K562 (cell line): ENCODE measurements around the gene FBXO17. TPM values are rescaled to one million over a fixed set of nuclear protein-coding genes. Genes with fewer than 3 reads are reported as not detected.

Source experiments
- CBFA2T3 ChIP-seq: fragments of 450-650 bp; IDR thresholded peaks from 2 replicates; pipeline ENCODE4 v1.6.1; 2017
- EP300 ChIP-seq: IDR thresholded peaks from 2 replicates; pipeline ENCODE4 v1.6.1; 2012; ENCODE audit warnings: low read length, improper control_type of control experiment
- HDAC1 ChIP-seq, 2 experiments: fragments of 450-650 bp; IDR thresholded peaks; 2 replicates each; pipeline ENCODE4 v1.6.1; 2016 to 2017; ENCODE audit warnings: inconsistent platforms in 1 of 2, mild to moderate bottlenecking in 1 of 2, moderate library complexity in 1 of 2
- MCM7 ChIP-seq, 2 experiments: fragments of 450-650 bp; IDR thresholded peaks; 2 replicates each; pipeline ENCODE4 v1.6.1; 2016 to 2018
- MGA ChIP-seq: fragments of 450-650 bp; IDR thresholded peaks from 2 replicates; pipeline ENCODE4 v1.6.1; 2016; ENCODE audit warnings: mild to moderate bottlenecking, moderate library complexity
- MTA2 ChIP-seq: fragments of 450-650 bp; IDR thresholded peaks from 2 replicates; pipeline ENCODE4 v1.6.1; 2016; ENCODE audit warnings: low read depth
- MYC ChIP-seq, 2 experiments: fragments of 250-450 bp in 1 of 2; sonication (Bioruptor Pico) in 1 of 2; IDR thresholded peaks; 2 replicates each; pipeline versions ENCODE4 v1.5.1 to v1.6.1; 2012 to 2021; ENCODE audit warnings: low read depth in 2 of 2, borderline replicate concordance in 1 of 2, improper control_type of control experiment in 1 of 2, low read length in 1 of 2, mild to moderate bottlenecking in 1 of 2, moderate library complexity in 1 of 2
- SMARCE1 ChIP-seq: fragments of 450-650 bp; IDR thresholded peaks from 2 replicates; pipeline ENCODE4 v1.7.1; 2016; ENCODE audit warnings: mild to moderate bottlenecking
- TCFL5 ChIP-seq: fragments of 250-450 bp; sonication (Bioruptor Pico); conservative IDR thresholded peaks from 2 replicates; pipeline ENCODE4 v1.6.1; 2021; ENCODE audit warnings: mild to moderate bottlenecking, moderate library complexity, matching md5 sums
- TEAD4 ChIP-seq, 2 experiments: sonication (generic) in 1 of 2; formaldehyde crosslinking in 1 of 2; IDR thresholded peaks; 2 replicates each; pipeline versions ENCODE4 v1.6.1 to v1.8.0; 2012 to 2022; ENCODE audit warnings: borderline replicate concordance in 1 of 2, inconsistent platforms in 1 of 2, low read length in 1 of 2, mild to moderate bottlenecking in 1 of 2, missing genetic modification reagents in 1 of 2
- TSC22D4 ChIP-seq: fragments of 450-650 bp; IDR thresholded peaks from 2 replicates; pipeline ENCODE4 v1.6.1; 2016; ENCODE audit warnings: missing genetic modification characterization, missing biosample characterization, control low read depth
- ZBTB7A ChIP-seq: IDR thresholded peaks from 2 replicates; pipeline ENCODE4 v1.6.1; 2011; ENCODE audit warnings: low read depth, mild to moderate bottlenecking, low read length, moderate library complexity, borderline replicate concordance; ENCODE audit not compliant: control insufficient read depth
- ZNF561 ChIP-seq: fragments of 450-650 bp; formaldehyde crosslinking; conservative IDR thresholded peaks from 2 replicates; pipeline ENCODE4 v1.4.0; 2020; ENCODE audit warnings: mild to moderate bottlenecking, moderate library complexity
- ZNF75A ChIP-seq: fragments of 450-650 bp; formaldehyde crosslinking; IDR thresholded peaks from 2 replicates; pipeline ENCODE4 v1.4.0; 2020; ENCODE audit warnings: mild to moderate bottlenecking
- polyA plus RNA-seq, 8 experiments: library from polyadenylated mRNA; depleted of rRNA in 4 of 8; stranded (reverse) in 5 of 8; unstranded in 3 of 8; fragments of >200 nt; fragmentation: Nextera tagmentation in 2 of 8; fragmentation: Illumina TruSeq in 1 of 8; extraction: Ambion mirVana in 2 of 8; extraction: Trizol in 1 of 8; gene quantifications; 2 replicates each; pipeline versions ENCODE4 v1.2.1 to v1.2.3, GENCODE V29; 2011 to 2014; ENCODE audit warnings: inconsistent platforms in 1 of 8, missing spikeins in 1 of 8
- total RNA-seq, 7 experiments: library from RNA; depleted of rRNA in 6 of 7; stranded (reverse); fragments of >200 nt in 6 of 7; fragmentation: Illumina TruSeq in 2 of 7; extraction: Trizol in 2 of 7; gene quantifications; 2 replicates each; pipeline versions ENCODE4 v1.2.1 to v1.2.3, GENCODE V29; 2011 to 2021; ENCODE audit warnings: low replicate concordance in 1 of 7

The FBXO17 gene
- total and polyA plus RNA-seq, 9 of the 15 experiments (the other 6 are each of a cell fraction or from before 2014, with no cell fraction given) = 4.1 to 27.1 (median 19.0) TPM

- TF ChIP-seq MGA (no peak), TEAD4 (IDR thresholded peaks at IDR 0.05; ENCODE audit: low read length) (peak; percentile 70), TEAD4 (CRISPR knock-in tag; IDR thresholded peaks at IDR 0.05; ENCODE audit: borderline replicate concordance) (no peak), EP300 (peak; percentile 62), TSC22D4 (no peak), ZBTB7A (peak; percentile 18; the same call in 1 of the 2 replicates), MTA2 (peak; percentile 79), ZNF75A (CRISPR knock-in tag) (no peak), HDAC1 (IDR thresholded peaks at IDR 0.05) (no peak), MYC (IDR thresholded peaks at IDR 0.05; ENCODE audit: low read depth, low read length) (no peak), MYC (CRISPR knock-in tag; IDR thresholded peaks at IDR 0.05; ENCODE audit: borderline replicate concordance, low read depth) (no peak), MCM7 (IDR thresholded peaks at IDR 0.05) (no peak), SMARCE1 (peak; percentile 57; the same call in 1 of the 2 replicates), CBFA2T3 (peak; percentile 72), TCFL5 (CRISPR knock-in tag) (no peak), ZNF561 (CRISPR knock-in tag) (no peak)
These were observed 49.5 kb upstream of the FBXO17 start (continued) for GRCh38 chr19:39024875-39025641.
